GM12872 (cell line): ENCODE data around the gene SCN8A.

ENCODE experiments used
- CTCF ChIP-seq: IDR thresholded peaks from 3 replicates; pipeline ENCODE4 v1.5.1; 2011; ENCODE audit warnings: low read depth, mild to moderate bottlenecking, low read length, moderate library complexity; ENCODE audit not compliant: insufficient read depth

Gene SCN8A

GRCh38 chr12:51630256-51630880 is 39.3 kb downstream of the SCN8A start:
- TF ChIP-seq CTCF, result no peak

- no peak for TF ChIP-seq CTCF
Observed at GRCh38 chr12:51630986-51631385, 40.0 kb downstream of the SCN8A start.

- no peak for TF ChIP-seq CTCF
Observed at GRCh38 chr12:51631591-51631990, 40.6 kb downstream of the SCN8A start.

- no peak for TF ChIP-seq CTCF
Observed at GRCh38 chr12:51632623-51633022, 41.6 kb downstream of the SCN8A start.

- no peak for TF ChIP-seq CTCF
Observed at GRCh38 chr12:51635346-51635745, 44.3 kb downstream of the SCN8A start.

GRCh38 chr12:51636581-51636980 is 45.5 kb downstream of the SCN8A start:
- no peak for TF ChIP-seq CTCF

GRCh38 chr12:51636986-51637385 is 46.0 kb downstream of the SCN8A start:
- no peak for TF ChIP-seq CTCF
